NCI-H446 (cell line): ENCODE results near the gene ARHGAP25.

Experiments
- DNase-seq, 2 experiments: peaks; one replicate each; lab custom pipeline; 2025; lab: John Stamatoyannopoulos, UW

The ARHGAP25 gene

DNA sequence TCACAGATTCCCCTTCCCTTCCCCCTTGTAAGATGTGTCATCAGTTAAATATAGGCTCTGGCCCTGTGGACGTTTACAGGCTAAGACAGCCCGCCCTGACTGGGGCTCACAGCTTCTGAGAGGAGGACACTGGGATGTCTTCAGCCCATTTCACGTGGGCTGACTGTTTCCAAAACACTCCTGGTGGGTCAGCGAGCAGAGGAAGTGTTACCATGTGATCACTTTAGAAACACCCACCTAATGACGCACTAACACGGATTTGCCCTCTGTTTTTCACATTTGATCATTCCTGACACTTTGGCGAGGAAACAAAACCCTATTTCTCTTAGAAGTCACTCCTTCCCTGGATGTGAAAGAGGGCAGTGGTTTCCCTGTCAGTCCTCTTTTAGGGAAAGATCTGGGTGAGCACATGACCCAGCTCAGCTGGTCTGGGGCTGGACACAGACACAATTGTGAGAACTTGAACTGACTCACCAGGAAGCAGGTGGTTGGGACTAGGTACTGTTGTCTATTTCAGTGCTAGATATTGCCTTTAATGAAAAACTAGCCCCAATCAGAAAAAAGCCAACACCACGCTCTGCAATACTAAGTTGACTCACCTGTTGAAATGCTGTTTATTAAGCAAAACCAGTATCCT is 97.7 kb downstream of the ARHGAP25 start:
- no peak for DNase-seq

DNA sequence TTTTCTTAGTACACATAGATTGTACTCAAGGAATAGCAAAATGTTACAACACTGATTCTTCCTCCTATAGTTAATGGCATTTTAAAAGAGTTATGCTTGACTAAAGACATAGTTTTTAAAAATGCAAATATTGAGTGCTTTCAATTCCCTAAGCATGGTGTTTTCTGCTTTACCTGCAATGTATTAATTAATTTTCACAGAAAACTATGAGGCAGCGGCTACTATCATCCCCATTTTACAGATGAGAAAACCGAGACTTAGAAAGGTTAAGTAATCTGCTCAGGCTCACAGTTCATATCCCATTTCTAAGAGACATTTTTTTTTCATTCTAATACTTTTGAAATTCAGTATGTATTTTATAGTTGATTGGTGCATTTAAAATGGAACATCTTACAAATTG is 98.6 kb downstream of the ARHGAP25 start:
- no peak for DNase-seq

GRCh38 chr2:68834737-68835376 is 100.2 kb downstream of the ARHGAP25 start:
- DNase-seq, result no peak

DNA sequence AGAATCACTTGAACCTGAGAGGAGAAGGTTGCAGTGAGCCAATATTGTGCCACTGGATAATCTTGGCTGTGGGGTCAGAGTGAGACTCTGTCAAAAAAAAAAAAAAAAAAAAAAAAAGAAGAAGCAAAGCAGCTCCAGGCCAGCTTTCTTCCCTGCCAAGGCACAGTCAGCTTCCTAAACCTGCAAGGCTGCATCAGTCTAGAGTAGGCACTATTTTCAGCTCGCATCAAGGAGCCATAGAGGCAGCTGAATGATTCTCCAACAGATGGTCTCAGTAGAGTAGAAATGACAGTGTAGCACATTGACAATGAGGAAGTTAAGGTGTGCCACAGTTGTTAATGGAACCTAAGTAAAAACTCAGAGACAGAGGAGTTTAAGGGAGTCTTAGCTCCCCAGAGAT is 101.0 kb downstream of the ARHGAP25 start:
- no peak for DNase-seq

- peak in 1 of 2 experiments; percentile 8 for DNase-seq
Observed at GRCh38 chr2:68837164-68837860, 102.7 kb downstream of the ARHGAP25 start.

DNA sequence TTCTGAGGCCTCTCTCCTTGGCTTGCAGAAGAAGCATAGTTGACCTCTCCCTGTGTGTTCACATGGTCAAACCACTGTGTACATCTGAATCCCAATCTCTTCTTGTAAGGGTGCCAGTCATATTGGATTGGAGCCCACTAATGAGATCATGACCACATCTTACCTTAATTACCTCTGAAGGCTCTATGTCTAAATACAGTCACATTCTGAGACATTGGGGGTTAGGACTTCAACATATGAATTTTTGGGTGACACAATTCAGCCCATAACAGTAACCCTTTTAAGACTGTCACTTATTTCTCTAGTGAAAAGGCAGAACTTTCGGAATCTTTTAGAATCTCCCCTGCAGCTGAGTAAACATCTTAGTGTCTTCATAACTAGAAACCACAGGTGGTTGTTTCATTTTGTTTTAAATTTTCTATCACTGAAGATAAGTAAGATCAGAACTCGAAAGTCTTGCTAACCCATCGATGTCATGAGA is 103.3 kb downstream of the ARHGAP25 start:
- no peak for DNase-seq

DNA sequence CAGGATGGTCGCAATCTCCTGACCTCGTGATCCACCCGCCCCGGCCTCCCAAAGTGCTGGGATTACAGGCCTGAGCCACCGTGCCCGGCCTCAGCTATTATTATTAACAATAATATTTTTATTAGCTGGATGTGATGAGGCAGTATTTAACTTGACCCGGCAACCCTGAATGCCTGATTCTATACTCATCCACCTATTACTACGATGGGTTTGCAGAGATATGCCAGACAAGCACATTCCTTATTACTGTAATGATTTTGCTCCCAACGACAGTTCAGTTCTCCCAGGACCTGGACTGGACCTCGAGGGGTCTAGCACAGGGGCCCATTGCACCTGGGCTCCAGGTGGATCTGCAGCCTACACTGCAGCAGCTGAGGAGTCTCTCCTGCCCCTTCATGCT is 104.0 kb downstream of the ARHGAP25 start:
- no peak for DNase-seq

DNA sequence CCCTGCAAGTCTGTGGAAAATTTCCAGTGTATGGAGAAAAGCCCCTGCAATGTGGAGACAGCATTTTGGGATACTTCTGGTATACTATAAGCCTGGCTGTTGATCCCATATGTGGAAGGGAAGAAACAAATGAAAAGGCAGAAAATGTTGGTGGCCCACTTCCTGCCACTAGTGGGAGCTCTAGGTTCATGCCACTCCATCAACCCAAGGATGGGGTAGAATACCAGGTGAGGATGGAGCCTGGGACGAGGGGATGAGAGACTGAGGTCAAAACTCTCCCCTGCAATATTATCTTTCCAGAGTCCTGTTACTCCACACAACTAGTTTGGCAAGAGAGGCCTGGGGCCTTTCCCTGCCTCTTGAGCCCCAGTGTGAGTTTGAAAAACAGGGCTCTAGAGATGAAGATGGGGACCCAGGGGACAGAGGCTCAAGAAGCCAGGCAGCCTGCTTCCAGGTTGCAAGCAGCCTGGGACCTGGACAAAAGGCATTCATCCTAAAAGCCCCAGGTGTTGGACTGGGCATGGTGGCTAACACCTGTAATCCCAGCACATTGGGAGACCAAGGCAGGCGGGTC is 104.7 kb downstream of the ARHGAP25 start:
- DNase-seq, result no peak

DNA sequence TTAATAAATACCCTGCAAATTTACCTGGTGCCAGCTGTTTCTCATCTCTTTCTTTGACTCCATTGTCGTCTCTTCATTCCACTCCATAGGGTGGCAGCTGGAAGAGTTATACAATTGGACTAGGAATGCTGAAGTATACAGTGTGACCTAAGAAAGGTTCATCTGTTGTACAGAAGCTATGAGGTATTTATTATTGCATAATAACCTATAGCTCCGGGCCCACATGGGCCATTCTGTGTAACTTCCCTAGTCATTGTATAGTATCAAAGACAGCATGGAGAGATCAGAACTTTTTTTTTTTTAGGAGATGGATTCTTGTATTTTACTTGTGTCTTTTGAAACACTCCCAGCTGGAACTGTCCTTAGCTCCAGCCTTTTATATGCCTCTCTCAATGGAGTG is 110.4 kb downstream of the ARHGAP25 start:
- no peak for DNase-seq

- DNase-seq, result no peak
Observed at GRCh38 chr2:68846091-68846490, 111.5 kb downstream of the ARHGAP25 start.

GRCh38 chr2:68847751-68848150 is 113.1 kb downstream of the ARHGAP25 start:
- no peak for DNase-seq

DNA sequence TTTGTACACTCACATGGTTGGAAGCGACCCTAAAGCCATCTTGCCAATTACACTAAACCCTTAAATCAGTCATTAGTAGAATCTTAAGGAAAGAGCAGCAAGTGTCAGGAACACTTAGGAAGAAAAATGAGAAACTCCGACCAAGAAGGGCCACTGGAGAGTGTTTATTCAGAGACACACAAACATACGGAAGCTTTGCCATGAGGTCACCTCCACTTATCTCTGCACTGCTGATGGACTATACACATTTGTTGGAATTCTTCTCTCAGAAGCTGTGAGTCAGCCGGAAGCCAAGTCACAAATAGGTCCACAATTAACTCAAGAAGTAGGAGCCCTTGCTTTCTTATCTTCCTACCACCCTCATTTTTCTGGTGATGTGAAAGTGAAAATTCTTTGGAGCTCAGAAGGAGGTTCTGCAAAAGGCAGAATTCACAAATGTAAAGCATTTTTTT is 115.0 kb downstream of the ARHGAP25 start:
- DNase-seq, result no peak

DNA sequence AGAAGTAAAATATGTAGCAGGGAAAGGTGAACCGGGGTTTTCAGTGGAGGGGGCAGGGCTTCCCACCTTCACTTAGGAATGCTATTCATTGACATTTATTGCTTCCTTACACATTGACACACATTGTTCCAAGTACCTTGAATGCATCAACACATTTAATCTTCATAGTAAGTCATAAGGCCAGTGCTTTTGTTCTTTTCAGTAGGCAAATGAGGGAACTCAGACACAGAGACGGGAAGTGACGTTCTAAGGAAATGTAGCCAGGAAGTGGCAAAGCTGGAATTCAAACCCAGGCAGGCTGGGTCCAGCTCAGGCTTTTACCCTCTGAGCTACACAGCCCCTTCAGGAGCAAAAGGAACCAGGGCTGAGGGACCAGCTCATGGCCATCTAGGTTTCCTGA is 115.9 kb downstream of the ARHGAP25 start:
- DNase-seq, result no peak

GRCh38 chr2:68853035-68853434 is 118.4 kb downstream of the ARHGAP25 start:
- DNase-seq, result no peak

- DNase-seq, result no peak
Observed at GRCh38 chr2:68853915-68854314, 119.3 kb downstream of the ARHGAP25 start.

DNA sequence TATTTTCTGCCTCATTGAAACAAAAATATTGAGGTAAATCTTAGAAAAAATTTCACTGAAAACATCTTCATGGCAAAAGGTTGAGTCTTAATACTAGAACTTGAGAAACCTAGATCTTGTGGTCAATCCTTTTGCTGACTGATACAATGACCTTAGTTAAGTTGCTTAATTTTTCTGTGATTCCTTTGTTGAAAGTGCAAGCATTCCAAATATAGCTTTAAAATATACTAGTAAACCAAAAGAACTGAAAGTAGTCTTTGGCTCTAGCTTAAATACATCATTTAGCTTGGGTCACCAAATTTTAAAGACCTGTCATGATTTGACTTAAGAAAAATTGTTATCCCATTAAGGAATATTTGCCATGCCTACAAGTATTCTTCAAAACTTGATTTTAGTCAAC is 119.9 kb downstream of the ARHGAP25 start:
- DNase-seq, result no peak

GRCh38 chr2:68855550-68855949 is 120.9 kb downstream of the ARHGAP25 start:
- DNase-seq, result no peak

DNA sequence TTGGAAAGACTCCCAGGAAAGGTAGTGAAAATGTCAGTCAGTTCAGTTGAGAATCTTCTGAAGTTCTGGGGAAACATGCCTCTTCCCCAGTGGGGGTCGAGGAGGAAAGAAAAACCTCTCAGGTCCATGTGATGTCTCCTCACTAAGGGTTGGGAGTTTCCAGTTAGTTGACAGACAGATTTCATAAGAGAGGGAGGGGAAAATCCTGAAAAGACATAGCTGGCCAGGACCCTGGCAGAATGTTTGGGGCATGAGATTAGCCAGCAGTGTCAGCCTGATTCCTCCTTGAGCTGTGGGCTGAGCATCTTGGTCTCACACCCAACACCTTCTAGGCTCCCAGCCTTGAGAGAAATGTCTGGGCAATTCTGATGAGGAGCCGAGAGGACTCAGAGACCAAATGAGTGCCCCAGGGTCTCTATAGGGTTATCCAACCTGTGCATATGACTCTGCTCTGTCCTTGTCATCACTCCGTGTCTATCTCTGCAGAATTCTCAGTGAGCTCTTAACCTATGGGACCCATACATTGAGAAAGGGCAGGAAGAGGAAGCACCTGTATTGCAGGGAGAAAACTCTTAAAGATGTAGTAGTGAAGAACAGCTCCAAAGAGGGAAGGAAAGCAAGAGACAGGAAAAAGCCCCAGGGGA is 122.7 kb downstream of the ARHGAP25 start:
- DNase-seq, result no peak

DNA sequence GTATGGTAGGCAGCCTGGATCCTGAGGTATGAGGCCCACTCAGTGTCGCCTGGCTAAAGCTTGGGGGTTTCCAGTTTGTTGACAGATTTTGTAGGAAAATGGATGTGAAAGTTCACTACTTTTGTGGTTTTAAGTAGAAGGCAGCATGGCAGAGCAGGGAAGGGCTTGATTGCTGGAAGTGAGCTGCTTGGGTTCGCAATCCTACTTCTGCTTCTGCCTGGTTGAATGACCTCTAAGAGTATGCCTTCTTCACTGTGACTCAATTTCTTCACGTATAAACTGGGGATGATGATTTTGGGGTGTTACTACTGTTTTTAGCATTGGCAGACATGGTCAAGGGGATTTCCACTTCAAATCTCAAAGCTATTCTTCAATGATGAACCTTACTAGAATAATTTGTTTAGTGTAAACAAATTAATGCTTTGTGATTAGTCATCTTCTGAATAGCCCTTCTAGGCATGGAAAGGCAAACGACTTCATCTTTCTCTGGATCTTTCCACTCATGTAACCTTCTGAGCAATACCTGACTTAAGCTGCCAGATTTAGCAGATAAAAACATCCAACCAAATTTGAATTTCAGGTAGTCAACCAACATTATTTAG is 123.3 kb downstream of the ARHGAP25 start:
- DNase-seq, result no peak

DNA sequence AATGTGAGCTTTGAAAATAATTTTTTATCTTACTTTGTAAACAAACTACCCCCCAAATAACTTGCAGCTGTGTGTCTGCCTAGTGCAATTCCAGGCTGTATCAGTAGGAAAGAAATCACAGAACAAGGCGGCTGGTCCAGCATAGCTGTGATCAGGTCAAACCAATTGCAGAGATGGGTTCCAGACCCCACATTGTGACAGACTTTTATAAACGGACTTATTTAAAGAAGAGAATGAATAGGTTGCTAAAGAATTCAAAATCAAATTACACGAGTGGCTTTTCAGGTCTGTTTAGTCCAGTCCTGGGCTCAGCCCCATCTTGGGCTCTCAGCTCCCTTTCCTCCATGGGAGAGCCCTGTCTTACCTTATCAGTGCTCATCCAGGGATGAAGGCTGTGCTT is 125.5 kb downstream of the ARHGAP25 start:
- no peak for DNase-seq

DNA sequence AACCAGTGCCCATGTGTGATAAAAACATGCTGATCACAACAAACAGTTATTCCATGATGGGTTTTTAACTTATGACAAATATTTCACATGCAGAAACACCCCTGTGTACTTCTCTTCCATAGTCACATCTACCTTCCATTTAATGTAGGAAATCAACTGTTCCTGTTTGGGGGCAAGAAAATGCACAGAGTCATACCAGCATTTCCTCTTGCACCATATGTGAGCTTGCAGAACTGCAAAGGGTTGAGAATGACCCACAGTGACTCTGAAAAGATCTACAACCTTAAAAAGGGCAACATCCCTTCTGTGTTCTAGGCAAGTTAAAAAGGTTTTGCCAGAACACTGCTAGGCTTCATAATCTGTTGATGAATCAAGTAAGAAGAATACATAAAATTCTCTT is 126.7 kb downstream of the ARHGAP25 start:
- no peak for DNase-seq

- no peak for DNase-seq
Observed at GRCh38 chr2:68862889-68863288, 128.3 kb downstream of the ARHGAP25 start.
